Measurements from ENCODE around the gene TRIM34. TPM values are rescaled to one million over a fixed set of nuclear protein-coding genes. Genes with fewer than 3 reads are reported as not detected.

Gene TRIM34
- 10.1 and 12.6 TPM in 2 replicates for total RNA-seq

GRCh38 chr11:5624489-5625279 is at the start of gene TRIM34:
Gene TRIM34, plus strand, starts transcription at chr11:5625001. Its CDS starts 7,331 bp downstream, at chr11:5632332.

DNA sequence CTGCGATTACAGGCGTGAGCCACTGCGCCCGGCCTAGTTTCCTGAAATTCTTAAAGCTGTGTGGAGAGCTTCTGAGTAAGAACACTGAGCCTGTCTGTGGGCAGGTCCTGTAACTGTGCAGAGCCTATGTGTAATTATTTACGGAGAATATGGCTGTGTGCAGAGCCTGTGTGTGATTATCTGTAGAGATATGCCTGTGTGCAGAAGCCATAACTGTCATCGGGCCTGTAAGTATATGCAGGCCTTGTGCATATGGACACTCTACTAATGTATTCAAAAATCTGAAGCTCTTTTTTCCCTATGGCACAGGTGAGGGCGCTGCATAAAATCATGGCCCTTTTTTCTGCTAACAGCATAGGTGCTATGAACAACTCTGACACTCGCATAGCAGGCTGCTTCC is 44.2 kb upstream of the TRIM34 start, which contains the start of gene OR52B6:
Gene OR52B6, plus strand, starts transcription at position 301 of the 400 bp plus-strand sequence. Its CDS starts 0 bp downstream, at position 301.

GRCh38 chr11:5596607-5597201 is 28.1 kb upstream of the TRIM34 start, which contains the start of gene TRIM6:
Gene TRIM6, plus strand, starts transcription at chr11:5596637. Its CDS starts 261 bp downstream, at chr11:5596898.

GRCh38 chr11:5684646-5685362 is 60.0 kb downstream of the TRIM34 start, which contains the start of gene TRIM5:
Gene TRIM5, minus strand, starts transcription at chr11:5685074. Its CDS starts 4,897 bp downstream, at chr11:5680177.

GRCh38 chr11:5689551-5689983 is 64.8 kb downstream of the TRIM34 start, which contains the start of gene TRIM22:
Gene TRIM22, plus strand, starts transcription at chr11:5689790. Its CDS starts 6,443 bp downstream, at chr11:5696233.

Other genes with a start within 250 kb of the TRIM34 start
- 0.11 TPM in 1 of 2 replicates, not detected in the other for gene OR51M1, start 241.2 kb upstream of the TRIM34 start, total RNA-seq
- not detected in 2 replicates for gene OR51Q1, start 202.9 kb upstream of the TRIM34 start, total RNA-seq
- 0.11 TPM in 1 of 2 replicates, not detected in the other for gene OR51I1, start 183.5 kb upstream of the TRIM34 start, total RNA-seq
- not detected in 2 replicates for gene OR51I2, start 175.7 kb upstream of the TRIM34 start, total RNA-seq
- gene OR52D1, start 136.3 kb upstream of the TRIM34 start, total RNA-seq: not detected in 2 replicates
- 0.12 TPM in 1 of 2 replicates, not detected in the other for gene UBQLN3, start 115.0 kb upstream of the TRIM34 start, total RNA-seq
- gene UBQLNL, start 108.3 kb upstream of the TRIM34 start, total RNA-seq: not detected in 2 replicates
- 0.66 and 1.1 TPM in 2 replicates for gene OR52H1, start 76.5 kb upstream of the TRIM34 start, total RNA-seq
- gene OR52B6, start 44.1 kb upstream of the TRIM34 start, total RNA-seq: not detected in 2 replicates
- 6.5 and 12.2 TPM in 2 replicates for gene TRIM6, start 28.4 kb upstream of the TRIM34 start, total RNA-seq
- 37.6 and 52.2 TPM in 2 replicates for gene TRIM5, start 60.1 kb downstream of the TRIM34 start, total RNA-seq
- 46.7 and 73.4 TPM in 2 replicates for gene TRIM22, start 64.8 kb downstream of the TRIM34 start, total RNA-seq
- not detected in 2 replicates for gene OR56B1, start 111.4 kb downstream of the TRIM34 start, total RNA-seq
- not detected in 2 replicates for gene OR52N4, start 129.2 kb downstream of the TRIM34 start, total RNA-seq
- gene OR52N5, start 158.4 kb downstream of the TRIM34 start, total RNA-seq: not detected in 2 replicates
- gene OR52N1, start 166.3 kb downstream of the TRIM34 start, total RNA-seq: not detected in 2 replicates
- gene OR52N2, start 183.9 kb downstream of the TRIM34 start, total RNA-seq: not detected in 2 replicates
- gene OR52E6, start 216.9 kb downstream of the TRIM34 start, total RNA-seq: not detected in 2 replicates
- gene OR52E8, start 232.7 kb downstream of the TRIM34 start, total RNA-seq: not detected in 2 replicates

Data from uterine smooth muscle cell (primary cell).